ENCODE results near the gene FBF1. TPM values are rescaled to one million over a fixed set of nuclear protein-coding genes. Genes with fewer than 3 reads are reported as not detected.
A peak's percentile ranks its signal among the peaks of the same experiment; 100 is the strongest.

Gene FBF1
- polyA plus RNA-seq, 1 donor (not counting 4 experiments of a cell fraction or from before 2014, with no cell fraction given) = 4.3 TPM

DNA sequence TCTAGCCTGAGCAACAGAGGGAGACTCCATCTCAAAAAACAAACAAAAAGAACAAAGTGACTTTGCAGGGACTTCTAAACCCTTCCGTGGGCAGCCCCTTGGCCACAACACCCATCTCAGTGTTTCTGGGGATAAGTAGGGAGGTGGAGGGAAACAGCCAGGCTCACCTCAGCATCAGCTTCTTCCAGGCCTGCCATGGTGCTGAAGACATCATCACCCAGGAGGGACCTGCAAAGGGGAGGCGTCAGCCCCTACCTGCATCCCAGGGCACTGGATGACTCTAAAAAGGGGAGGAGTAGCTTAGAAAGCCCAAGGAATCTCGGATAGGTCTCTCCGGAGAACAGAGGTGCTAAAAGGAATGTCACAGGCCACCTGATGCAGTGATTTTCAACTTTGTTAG lies 9.8 kb downstream of the FBF1 start:
- no peak overlapping the region for H3K4me3 ChIP-seq (ENCODE audit: control insufficient read depth in 2 of 3, extremely low read depth in 1 of 3, insufficient read depth in 2 of 3, low read depth in 1 of 3, low read length in 3 of 3)
- H3K9me1 ChIP-seq (ENCODE audit: control insufficient read depth, extremely low read depth, insufficient read depth, low read length) = no peaks in the 10 kb centered on the region
- FAIRE-seq (no peak), DNase-seq (ENCODE audit: low read depth, low spot score) (no peak)
- H3K36me3 ChIP-seq (ENCODE audit: control insufficient read depth in 2 of 2, extremely low read depth in 1 of 2, insufficient read depth in 2 of 2, low read length in 2 of 2) = no peaks in the 10 kb centered on the region
- dilution Hi-C loops (cut with MboI; ENCODE audit: extremely low pct_ligation_motif_present, low sequenced_read_pairs) = no loop called here
- H4K20me1 ChIP-seq (ENCODE audit: control insufficient read depth, extremely low read depth, insufficient read depth, low read length) = no peaks in the 10 kb centered on the region
- no peaks in the 10 kb centered on the region for H3K79me2 ChIP-seq (ENCODE audit: control insufficient read depth, insufficient read depth, low read length)
- H3K4me1 ChIP-seq (ENCODE audit: control insufficient read depth, extremely low read depth, insufficient read depth, low read length) = peaks cover 15% of the 10 kb centered on the region
- no peaks in the 10 kb centered on the region for H3K9me3 ChIP-seq (ENCODE audit: control insufficient read depth, low read depth, low read length)
- no peak overlapping the region for H2AFZ ChIP-seq (ENCODE audit: control insufficient read depth, low read length)
- no peak overlapping the region for H3K27ac ChIP-seq (ENCODE audit: control insufficient read depth, insufficient read depth, low read length)
- no peak for TF ChIP-seq EZH2 (IDR thresholded peaks at IDR 0.05; ENCODE audit: low read length)
- TF ChIP-seq, protein P1, sequence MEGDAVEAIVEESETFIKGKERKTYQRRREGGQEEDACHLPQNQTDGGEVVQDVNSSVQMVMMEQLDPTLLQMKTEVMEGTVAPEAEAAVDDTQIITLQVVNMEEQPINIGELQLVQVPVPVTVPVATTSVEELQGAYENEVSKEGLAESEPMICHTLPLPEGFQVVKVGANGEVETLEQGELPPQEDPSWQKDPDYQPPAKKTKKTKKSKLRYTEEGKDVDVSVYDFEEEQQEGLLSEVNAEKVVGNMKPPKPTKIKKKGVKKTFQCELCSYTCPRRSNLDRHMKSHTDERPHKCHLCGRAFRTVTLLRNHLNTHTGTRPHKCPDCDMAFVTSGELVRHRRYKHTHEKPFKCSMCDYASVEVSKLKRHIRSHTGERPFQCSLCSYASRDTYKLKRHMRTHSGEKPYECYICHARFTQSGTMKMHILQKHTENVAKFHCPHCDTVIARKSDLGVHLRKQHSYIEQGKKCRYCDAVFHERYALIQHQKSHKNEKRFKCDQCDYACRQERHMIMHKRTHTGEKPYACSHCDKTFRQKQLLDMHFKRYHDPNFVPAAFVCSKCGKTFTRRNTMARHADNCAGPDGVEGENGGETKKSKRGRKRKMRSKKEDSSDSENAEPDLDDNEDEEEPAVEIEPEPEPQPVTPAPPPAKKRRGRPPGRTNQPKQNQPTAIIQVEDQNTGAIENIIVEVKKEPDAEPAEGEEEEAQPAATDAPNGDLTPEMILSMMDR (optimal IDR thresholded peaks at IDR 0.05 in 1 of 3, IDR thresholded peaks at IDR 0.05 in 1 of 3, conservative IDR thresholded peaks at IDR 0.05 in 1 of 3; ENCODE audit: extremely low read depth in 1 of 3, insufficient read depth in 2 of 3, low read length in 3 of 3) = no peak
- H3K4me2 ChIP-seq (ENCODE audit: control insufficient read depth, extremely low read depth, insufficient read depth, low read depth, low read length) = no peak overlapping the region
- no peak overlapping the region for H3K9ac ChIP-seq (ENCODE audit: control insufficient read depth, extremely low read depth, insufficient read depth, low read length)
- H3K27me3 ChIP-seq (ENCODE audit: control insufficient read depth, extremely low read depth, insufficient read depth, low read length) = no peaks in the 10 kb centered on the region

- DNase-seq (ENCODE audit: low read depth, low spot score) (no peak), FAIRE-seq (peak; percentile 91)
Observed at GRCh38 chr17:75927286-75927922, 13.4 kb downstream of the FBF1 start.

More at GRCh38 chr17:75927286-75927922, 13.4 kb downstream of the FBF1 start:
- dilution Hi-C loops (cut with MboI; ENCODE audit: extremely low pct_ligation_motif_present, low sequenced_read_pairs) = no loop called here
- Histone ChIP-seq H2AFZ (ENCODE audit: control insufficient read depth, low read length) (peak overlapping the region; percentile 77), H3K27ac (ENCODE audit: control insufficient read depth, insufficient read depth, low read length) (peak overlapping the region; percentile 14), H4K20me1 (ENCODE audit: control insufficient read depth, extremely low read depth, insufficient read depth, low read length) (no peaks in the 10 kb centered on the region), H3K4me3 (ENCODE audit: control insufficient read depth in 2 of 3, extremely low read depth in 1 of 3, insufficient read depth in 2 of 3, low read depth in 1 of 3, low read length in 3 of 3) (peak overlapping the region in 2 of 3 experiments; percentile 18 to 26), H3K9me3 (ENCODE audit: control insufficient read depth, low read depth, low read length) (no peaks in the 10 kb centered on the region), H3K36me3 (ENCODE audit: control insufficient read depth in 2 of 2, extremely low read depth in 1 of 2, insufficient read depth in 2 of 2, low read length in 2 of 2) (no peaks in the 10 kb centered on the region), H3K4me1 (ENCODE audit: control insufficient read depth, extremely low read depth, insufficient read depth, low read length) (peaks cover 15% of the 10 kb centered on the region), H3K4me2 (ENCODE audit: control insufficient read depth, extremely low read depth, insufficient read depth, low read depth, low read length) (peak overlapping the region; percentile 73), H3K27me3 (ENCODE audit: control insufficient read depth, extremely low read depth, insufficient read depth, low read length) (no peaks in the 10 kb centered on the region), H3K79me2 (ENCODE audit: control insufficient read depth, insufficient read depth, low read length) (no peaks in the 10 kb centered on the region), H3K9me1 (ENCODE audit: control insufficient read depth, extremely low read depth, insufficient read depth, low read length) (no peaks in the 10 kb centered on the region), H3K9ac (ENCODE audit: control insufficient read depth, extremely low read depth, insufficient read depth, low read length) (no peak overlapping the region)
- TF ChIP-seq, protein P1 (optimal IDR thresholded peaks at IDR 0.05 in 1 of 3, IDR thresholded peaks at IDR 0.05 in 1 of 3, conservative IDR thresholded peaks at IDR 0.05 in 1 of 3; ENCODE audit: extremely low read depth in 1 of 3, insufficient read depth in 2 of 3, low read length in 3 of 3) = peak; percentile 52 to 73 (median 72)
- no peak for TF ChIP-seq EZH2 (IDR thresholded peaks at IDR 0.05; ENCODE audit: low read length)

Data from keratinocyte (primary cell).